ENCODE data around the gene TAMALIN.

DNA sequence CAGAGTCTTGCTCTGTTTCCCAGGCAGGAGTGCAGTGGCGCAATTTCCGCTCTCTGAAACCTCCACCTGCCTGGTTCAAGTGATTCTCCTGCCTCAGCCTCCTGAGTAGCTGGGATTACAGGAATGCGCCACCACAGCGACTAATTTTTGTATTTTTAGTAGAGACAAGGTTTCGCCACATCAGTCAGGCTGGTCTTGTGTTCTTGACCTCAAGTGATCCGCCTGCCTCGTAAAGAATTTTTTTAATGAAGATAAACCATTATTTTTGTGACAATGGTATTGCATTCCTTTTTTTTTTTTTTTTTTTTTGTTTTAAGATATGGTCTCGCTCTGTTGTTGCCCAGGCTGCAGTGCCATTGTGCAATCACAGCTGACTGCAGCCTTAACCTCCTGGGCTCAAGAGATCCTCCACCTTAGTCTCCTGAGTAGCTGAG is 29.4 kb upstream of the TAMALIN start:
- TF ChIP-seq POLR2A (IDR thresholded peaks at IDR 0.05) = no peak
- TF ChIP-seq, protein P1, sequence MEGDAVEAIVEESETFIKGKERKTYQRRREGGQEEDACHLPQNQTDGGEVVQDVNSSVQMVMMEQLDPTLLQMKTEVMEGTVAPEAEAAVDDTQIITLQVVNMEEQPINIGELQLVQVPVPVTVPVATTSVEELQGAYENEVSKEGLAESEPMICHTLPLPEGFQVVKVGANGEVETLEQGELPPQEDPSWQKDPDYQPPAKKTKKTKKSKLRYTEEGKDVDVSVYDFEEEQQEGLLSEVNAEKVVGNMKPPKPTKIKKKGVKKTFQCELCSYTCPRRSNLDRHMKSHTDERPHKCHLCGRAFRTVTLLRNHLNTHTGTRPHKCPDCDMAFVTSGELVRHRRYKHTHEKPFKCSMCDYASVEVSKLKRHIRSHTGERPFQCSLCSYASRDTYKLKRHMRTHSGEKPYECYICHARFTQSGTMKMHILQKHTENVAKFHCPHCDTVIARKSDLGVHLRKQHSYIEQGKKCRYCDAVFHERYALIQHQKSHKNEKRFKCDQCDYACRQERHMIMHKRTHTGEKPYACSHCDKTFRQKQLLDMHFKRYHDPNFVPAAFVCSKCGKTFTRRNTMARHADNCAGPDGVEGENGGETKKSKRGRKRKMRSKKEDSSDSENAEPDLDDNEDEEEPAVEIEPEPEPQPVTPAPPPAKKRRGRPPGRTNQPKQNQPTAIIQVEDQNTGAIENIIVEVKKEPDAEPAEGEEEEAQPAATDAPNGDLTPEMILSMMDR (IDR thresholded peaks at IDR 0.05) = no peak

All from thyroid gland (tissue), 4 donors.